Thoracic aorta (tissue), 2 donors: ENCODE data around the gene ABCB9. TPM values are rescaled to one million over a fixed set of nuclear protein-coding genes. Genes with fewer than 3 reads are reported as not detected.

ENCODE experiments used
- ATAC-seq: fragments of 150-250 bp; one replicate; pipeline ENCODE4 v1.8.0; 2017; ENCODE audit warnings: low read depth; ENCODE audit not compliant: insufficient number of reproducible peaks, low FRiP score
- DNase-seq: peaks from one replicate; pipeline ENCODE4 v3.0.0-alpha.2; 2020; ENCODE audit warnings: low spot score
- H3K27ac ChIP-seq, 2 donors: fragments of 200-600 bp; sonication (generic); 1 replicate in 1 of 2; 2 replicates in 1 of 2; pipeline ENCODE4 v1.5.1; 2016; ENCODE audit warnings: mild to moderate bottlenecking in 2 of 2, moderate library complexity in 2 of 2
- H3K27me3 ChIP-seq: fragments of 200-600 bp; sonication (generic); replicated peaks from 2 replicates; pipeline ENCODE4 v1.6.0; 2016; ENCODE audit warnings: mild to moderate bottlenecking; ENCODE audit not compliant: insufficient read depth
- H3K36me3 ChIP-seq: fragments of 200-600 bp; sonication (generic); one replicate; pipeline ENCODE4 v1.5.1; 2016
- H3K4me1 ChIP-seq, 2 donors: fragments of 200-600 bp; sonication (generic); 1 replicate in 1 of 2; 2 replicates in 1 of 2; pipeline versions ENCODE4 v1.5.1 to v1.6.0; 2016; ENCODE audit warnings: low read depth in 2 of 2, mild to moderate bottlenecking in 1 of 2; ENCODE audit not compliant: control insufficient read depth in 1 of 2
- H3K4me3 ChIP-seq: fragments of 200-600 bp; sonication (generic); 2 replicates; pipeline ENCODE4 v1.5.1; 2016; ENCODE audit warnings: mild to moderate bottlenecking
- H3K9me3 ChIP-seq: fragments of 200-600 bp; sonication (generic); 2 replicates; pipeline ENCODE4 v1.5.1; 2016
- CTCF ChIP-seq: fragments of 200-600 bp; sonication (generic); IDR thresholded peaks from one replicate; pipeline ENCODE4 v1.5.1; 2019; ENCODE audit warnings: antibody characterized with exemption
- total RNA-seq, 2 donors: library from RNA; depleted of rRNA; stranded (reverse); fragments of >200 nt; gene quantifications; one replicate each; pipeline versions ENCODE4 v1.1.0 to v1.2.3, GENCODE V29; 2016

The ABCB9 gene
- total RNA-seq, 2 donors from 2014 or later, result 6.3 to 7.0 TPM

- Histone ChIP-seq H3K36me3 (no peaks in the 10 kb centered on the region), H3K4me3 (no peak overlapping the region), H3K27me3 (no peaks in the 10 kb centered on the region), H3K4me1 (peaks cover 0 to 2% of the 10 kb centered on the region in 2 donors), H3K9me3 (no peaks in the 10 kb centered on the region), H3K27ac (no peak overlapping the region)
- no peak for TF ChIP-seq CTCF
- ATAC-seq, result no peak
- no peak for DNase-seq
Observed at GRCh38 chr12:122899887-122900286, 66.4 kb downstream of the ABCB9 start.

GRCh38 chr12:122896662-122897061 is 69.6 kb downstream of the ABCB9 start:
- Histone ChIP-seq H3K4me3 (peak overlapping the region; percentile 91), H3K27ac (peak overlapping the region; percentile 34 to 84), H3K9me3 (no peaks in the 10 kb centered on the region), H3K27me3 (no peaks in the 10 kb centered on the region), H3K36me3 (no peaks in the 10 kb centered on the region), H3K4me1 (peaks cover 26 to 33% of the 10 kb centered on the region in 2 donors)
- ATAC-seq (no peak), DNase-seq (no peak)
- TF ChIP-seq CTCF, result no peak

- no peak for TF ChIP-seq CTCF
- peak within 1 kb of the TSS; percentile 91 for H3K4me3 ChIP-seq
- peak; percentile 39 for ATAC-seq
- peak; percentile 64 for DNase-seq
- no peaks in the 10 kb centered on the region for H3K9me3 ChIP-seq
- H3K36me3 ChIP-seq, result no peaks in the 10 kb centered on the region
- no peaks in the 10 kb centered on the region for H3K27me3 ChIP-seq
- H3K27ac ChIP-seq, result peak within 1 kb of the TSS; percentile 84 to 89
- peaks cover 32 to 40% of the 10 kb centered on the region in 2 donors for H3K4me1 ChIP-seq
Observed at GRCh38 chr12:122895704-122896636, 70.3 kb downstream of the ABCB9 start, which contains the start of gene VPS37B. Gene VPS37B, minus strand, starts transcription at chr12:122896124. Its CDS starts 62 bp downstream, at chr12:122896062.

GRCh38 chr12:122895320-122895703 is 71.0 kb downstream of the ABCB9 start:
- ATAC-seq, result no peak
- TF ChIP-seq CTCF, result no peak
- H3K27me3 ChIP-seq, result no peaks in the 10 kb centered on the region
- no peaks in the 10 kb centered on the region for H3K36me3 ChIP-seq
- peaks cover 39 to 47% of the 10 kb centered on the region in 2 donors for H3K4me1 ChIP-seq
- peak overlapping the region; percentile 91 for H3K4me3 ChIP-seq
- DNase-seq, result no peak
- H3K27ac ChIP-seq, result peak overlapping the region; percentile 84 to 89
- no peaks in the 10 kb centered on the region for H3K9me3 ChIP-seq

GRCh38 chr12:122894193-122895121 is 71.8 kb downstream of the ABCB9 start:
- ATAC-seq, result no peak
- Histone ChIP-seq H3K4me1 (peaks cover 47 to 55% of the 10 kb centered on the region in 2 donors), H3K27ac (peak overlapping the region; percentile 84 to 89)

More at GRCh38 chr12:122894193-122895121, 71.8 kb downstream of the ABCB9 start:
- no peak for TF ChIP-seq CTCF
- Histone ChIP-seq H3K9me3 (no peaks in the 10 kb centered on the region), H3K4me3 (peak overlapping the region; percentile 91), H3K36me3 (no peaks in the 10 kb centered on the region), H3K27me3 (no peaks in the 10 kb centered on the region)
- no peak for DNase-seq
